Measurements from ENCODE around the gene ADGRB3.

- no peak for TF ChIP-seq CTCF (IDR thresholded peaks at IDR 0.05)
- no peak for TF ChIP-seq EP300 (IDR thresholded peaks at IDR 0.05)
These were observed 343.3 kb downstream of the ADGRB3 start for GRCh38 chr6:68978411-68978810.

Data from sigmoid colon (tissue), 4 donors.